HG03103 (cell line): Measurements from ENCODE around the gene AUTS2.

Experiments used
- ATAC-seq: cut with Tn5 transposase; IDR thresholded peaks from one replicate; pipeline ENCODE4 v1.9.1; 2021; ENCODE audit warnings: low read depth; ENCODE audit not compliant: unreplicated experiment

Gene AUTS2

GRCh38 chr7:69811476-69812308 is 213.4 kb downstream of the AUTS2 start:
- no peak for ATAC-seq

GRCh38 chr7:69812756-69813155 is 214.5 kb downstream of the AUTS2 start:
- no peak for ATAC-seq

GRCh38 chr7:69813637-69814240 is 215.5 kb downstream of the AUTS2 start:
- no peak for ATAC-seq

GRCh38 chr7:69814421-69814962 is 216.2 kb downstream of the AUTS2 start:
- ATAC-seq = no peak

GRCh38 chr7:69816501-69816900 is 218.2 kb downstream of the AUTS2 start:
- no peak for ATAC-seq

GRCh38 chr7:69817121-69817520 is 218.8 kb downstream of the AUTS2 start:
- ATAC-seq = no peak

- no peak for ATAC-seq
Observed at GRCh38 chr7:69817841-69818635, 219.8 kb downstream of the AUTS2 start.

GRCh38 chr7:69818636-69819332 is 220.5 kb downstream of the AUTS2 start:
- ATAC-seq = no peak

GRCh38 chr7:69819333-69819705 is 221.0 kb downstream of the AUTS2 start:
- ATAC-seq = no peak

- ATAC-seq = no peak
Observed at GRCh38 chr7:69820479-69821192, 222.4 kb downstream of the AUTS2 start.

- no peak for ATAC-seq
Observed at GRCh38 chr7:69822386-69822785, 224.1 kb downstream of the AUTS2 start.

- no peak for ATAC-seq
Observed at GRCh38 chr7:69823151-69823744, 225.0 kb downstream of the AUTS2 start.

GRCh38 chr7:69825113-69825972 is 227.1 kb downstream of the AUTS2 start:
- no peak for ATAC-seq

GRCh38 chr7:69826283-69826682 is 228.0 kb downstream of the AUTS2 start:
- ATAC-seq = no peak

GRCh38 chr7:69827140-69827539 is 228.9 kb downstream of the AUTS2 start:
- ATAC-seq = no peak

GRCh38 chr7:69827558-69827957 is 229.3 kb downstream of the AUTS2 start:
- ATAC-seq = no peak

- no peak for ATAC-seq
Observed at GRCh38 chr7:69832356-69832755, 234.1 kb downstream of the AUTS2 start.

- ATAC-seq = no peak
Observed at GRCh38 chr7:69833964-69834363, 235.7 kb downstream of the AUTS2 start.

GRCh38 chr7:69836702-69837101 is 238.4 kb downstream of the AUTS2 start:
- no peak for ATAC-seq
